Brain pericyte (primary cell): Measurements from ENCODE around the gene IFNAR2.

Source experiments
- DNase-seq: peaks from one replicate; pipeline ENCODE4 v3.0.0-alpha.2; 2012; ENCODE audit warnings: low read depth, low spot score

The IFNAR2 gene

GRCh38 chr21:33267250-33267649 is 37.5 kb downstream of the IFNAR2 start:
- no peak for DNase-seq

- no peak for DNase-seq
These were observed 38.6 kb downstream of the IFNAR2 start for GRCh38 chr21:33268393-33268736.

- no peak for DNase-seq
These were observed 39.2 kb downstream of the IFNAR2 start for GRCh38 chr21:33268737-33269441.

- no peak for DNase-seq
These were observed 41.2 kb downstream of the IFNAR2 start for GRCh38 chr21:33270986-33271385.

- no peak for DNase-seq
These were observed 43.3 kb downstream of the IFNAR2 start for GRCh38 chr21:33273044-33273443.

GRCh38 chr21:33278721-33279120 is 49.0 kb downstream of the IFNAR2 start:
- DNase-seq: no peak

- DNase-seq: no peak
These were observed 49.6 kb downstream of the IFNAR2 start for GRCh38 chr21:33279330-33279820.
